Esophagus squamous epithelium (tissue), 5 donors: Measurements from ENCODE around the gene WNT1. TPM values are rescaled to one million over a fixed set of nuclear protein-coding genes. Genes with fewer than 3 reads are reported as not detected.
A peak's percentile ranks its signal among the peaks of the same experiment; 100 is the strongest.

Source experiments
- DNase-seq: peaks from one replicate; lab custom pipeline; 2025; lab: John Stamatoyannopoulos, UW
- H3K27ac ChIP-seq, 4 donors: fragments of 200-600 bp; sonication (generic); one replicate each; pipeline ENCODE4 v1.5.1; 2016 to 2019; ENCODE audit warnings: mild to moderate bottlenecking in 1 of 4
- H3K27me3 ChIP-seq, 4 donors: fragments of 200-600 bp; sonication (generic); 1 replicate in 3 of 4; 2 replicates in 1 of 4; pipeline versions ENCODE4 v1.5.1 to v1.6.0; 2017 to 2021; ENCODE audit warnings: antibody characterized with exemption in 1 of 4
- H3K36me3 ChIP-seq, 3 donors: fragments of 200-600 bp; sonication (generic); one replicate each; pipeline ENCODE4 v1.5.1; 2016 to 2019
- H3K4me1 ChIP-seq, 3 donors: fragments of 200-600 bp; sonication (generic); one replicate each; pipeline ENCODE4 v1.5.1; 2017 to 2019
- H3K4me3 ChIP-seq, 4 donors: fragments of 200-600 bp; sonication (generic); 1 replicate in 3 of 4; 2 replicates in 1 of 4; pipeline ENCODE4 v1.5.1; 2016 to 2019; ENCODE audit warnings: mild to moderate bottlenecking in 2 of 4, moderate library complexity in 1 of 4
- H3K9me3 ChIP-seq, 3 donors: fragments of 200-600 bp; sonication (generic); one replicate each; pipeline ENCODE4 v1.5.1; 2016 to 2019
- POLR2A ChIP-seq, 4 donors: fragments of 450-650 bp; IDR thresholded peaks; one replicate each; pipeline ENCODE4 v1.6.1; 2017; ENCODE audit warnings: antibody characterized with exemption in 4 of 4, mild to moderate bottlenecking in 4 of 4, moderate library complexity in 3 of 4
- WGBS, 2 donors: methylation state at CpG; one replicate each; pipeline ENCODE4 v1.1.5; 2018; 5-methylcytosine and 5-hydroxymethylcytosine counted together
- intact Hi-C: fragments of 100-400 bp; cut with DNase I; formaldehyde crosslinking; loops from one replicate; pipeline ENCODE4 v1.15.0; 2022
- total RNA-seq, 4 donors: library from RNA; depleted of rRNA; stranded (reverse); fragments of >200 nt; gene quantifications; one replicate each; pipeline ENCODE4 v1.1.0, GENCODE V29; 2016
- TF ChIP-seq, protein P1 (sequence below), 6 experiments: fragments of 450-650 bp in 4 of 6; fragments of 200-600 bp in 2 of 6; sonication (generic) in 2 of 6; IDR thresholded peaks; one replicate each; pipeline ENCODE4 v1.5.1; 2016 to 2019; ENCODE audit warnings: antibody characterized with exemption in 6 of 6, mild to moderate bottlenecking in 4 of 6, moderate library complexity in 4 of 6
- donor health status: DM: yes; HTN: yes; CAD: no.

Gene WNT1
- total RNA-seq, 4 donors from 2014 or later = 0.41 TPM; not detected in 3

DNA sequence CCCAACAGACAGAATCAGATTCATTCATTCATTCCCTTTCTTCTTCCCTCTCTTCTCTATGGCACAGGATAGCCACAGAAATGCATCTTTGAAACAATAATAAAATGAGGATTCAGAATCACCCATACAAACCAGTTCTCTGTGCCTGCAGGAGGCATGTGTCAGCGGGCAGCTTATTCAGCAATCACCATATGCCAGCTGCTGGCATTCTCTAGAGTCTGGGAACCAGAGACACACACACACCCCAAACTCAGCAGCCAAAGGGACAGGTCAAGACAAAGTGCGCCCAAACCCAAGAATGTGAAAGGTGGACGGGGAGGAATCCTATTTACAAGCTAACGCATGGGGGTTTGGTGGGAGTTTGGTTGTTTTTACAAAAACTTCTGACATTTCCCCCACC, 34.9 kb upstream of the WNT1 start:
- peaks cover 12 to 84% (median 45%) of the 10 kb centered on the region in 3 donors for H3K4me1 ChIP-seq
- TF ChIP-seq, protein P1, sequence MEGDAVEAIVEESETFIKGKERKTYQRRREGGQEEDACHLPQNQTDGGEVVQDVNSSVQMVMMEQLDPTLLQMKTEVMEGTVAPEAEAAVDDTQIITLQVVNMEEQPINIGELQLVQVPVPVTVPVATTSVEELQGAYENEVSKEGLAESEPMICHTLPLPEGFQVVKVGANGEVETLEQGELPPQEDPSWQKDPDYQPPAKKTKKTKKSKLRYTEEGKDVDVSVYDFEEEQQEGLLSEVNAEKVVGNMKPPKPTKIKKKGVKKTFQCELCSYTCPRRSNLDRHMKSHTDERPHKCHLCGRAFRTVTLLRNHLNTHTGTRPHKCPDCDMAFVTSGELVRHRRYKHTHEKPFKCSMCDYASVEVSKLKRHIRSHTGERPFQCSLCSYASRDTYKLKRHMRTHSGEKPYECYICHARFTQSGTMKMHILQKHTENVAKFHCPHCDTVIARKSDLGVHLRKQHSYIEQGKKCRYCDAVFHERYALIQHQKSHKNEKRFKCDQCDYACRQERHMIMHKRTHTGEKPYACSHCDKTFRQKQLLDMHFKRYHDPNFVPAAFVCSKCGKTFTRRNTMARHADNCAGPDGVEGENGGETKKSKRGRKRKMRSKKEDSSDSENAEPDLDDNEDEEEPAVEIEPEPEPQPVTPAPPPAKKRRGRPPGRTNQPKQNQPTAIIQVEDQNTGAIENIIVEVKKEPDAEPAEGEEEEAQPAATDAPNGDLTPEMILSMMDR (IDR thresholded peaks at IDR 0.05) = no peak
- no peak for TF ChIP-seq POLR2A (IDR thresholded peaks at IDR 0.05)
- DNase-seq = no peak
- H3K9me3 ChIP-seq = no peaks in the 10 kb centered on the region
- intact Hi-C loops = no loop called here
- no peak overlapping the region for H3K4me3 ChIP-seq
- no peaks in the 10 kb centered on the region for H3K27me3 ChIP-seq
- peak overlapping the region; percentile 39 to 72 (median 68) for H3K27ac ChIP-seq
- peaks cover 6 to 36% (median 11%) of the 10 kb centered on the region in 3 donors for H3K36me3 ChIP-seq
- WGBS, 2 donors = 34 to 70% methylated on average over 3 to 4 of the region's 4 CpGs

DNA sequence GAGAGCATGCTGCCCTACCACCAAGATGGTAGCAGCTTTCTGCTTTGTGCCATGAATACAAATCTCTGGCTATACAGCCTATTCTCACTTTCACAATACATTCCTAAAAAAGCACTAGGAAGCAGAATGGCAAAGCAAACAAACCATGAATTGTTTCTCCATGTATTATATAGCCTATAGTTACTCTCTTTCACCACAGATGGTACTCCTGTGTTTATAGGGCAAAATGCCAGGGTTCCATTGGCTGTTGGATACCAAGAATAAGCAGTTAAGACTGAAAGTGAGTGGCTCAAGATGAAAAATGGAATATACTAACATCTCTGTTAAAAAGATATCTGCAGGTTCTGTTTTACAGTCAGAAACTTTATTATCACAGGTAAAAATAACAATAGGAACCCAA, 31.9 kb upstream of the WNT1 start:
- intact Hi-C loops = no loop called here
- Histone ChIP-seq H3K4me1 (peaks cover 12 to 72% (median 35%) of the 10 kb centered on the region in 3 donors), H3K9me3 (no peaks in the 10 kb centered on the region), H3K27ac (no peak overlapping the region), H3K36me3 (peaks cover 0 to 27% (median 0%) of the 10 kb centered on the region in 3 donors), H3K27me3 (no peaks in the 10 kb centered on the region), H3K4me3 (no peak overlapping the region)
- DNase-seq = no peak
- TF ChIP-seq, protein P1 (IDR thresholded peaks at IDR 0.05) = no peak

DNA sequence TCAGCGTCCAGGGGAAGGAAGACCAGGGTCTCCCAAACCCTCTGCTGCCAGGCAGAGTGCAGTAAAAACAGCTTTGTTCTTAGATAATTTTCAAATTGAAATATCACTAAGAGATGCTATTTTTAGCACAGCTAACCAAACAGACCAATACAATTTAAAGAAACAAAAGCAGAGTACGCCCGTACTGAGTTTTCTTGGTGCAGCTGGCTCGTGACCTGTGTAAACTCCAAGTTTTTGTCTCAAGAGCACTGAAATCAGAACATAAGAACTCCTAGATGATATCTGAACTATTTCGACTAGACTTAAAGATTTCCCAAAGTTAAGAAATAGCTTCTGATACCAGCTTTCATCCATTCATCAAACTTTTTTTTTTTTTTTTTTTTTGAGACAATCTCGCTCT, 31.2 kb upstream of the WNT1 start:
- no peak overlapping the region for H3K27ac ChIP-seq
- H3K27me3 ChIP-seq = no peaks in the 10 kb centered on the region
- WGBS, 2 donors = 70 to 75% methylated on average over 6 of the region's 6 CpGs
- intact Hi-C loops = no loop called here
- H3K4me3 ChIP-seq = no peak overlapping the region
- no peak for DNase-seq
- peaks cover 6 to 64% (median 28%) of the 10 kb centered on the region in 3 donors for H3K4me1 ChIP-seq
- H3K9me3 ChIP-seq = no peaks in the 10 kb centered on the region
- TF ChIP-seq, protein P1 (IDR thresholded peaks at IDR 0.05) = no peak
- no peak for TF ChIP-seq POLR2A (IDR thresholded peaks at IDR 0.05)
- peaks cover 0 to 28% (median 0%) of the 10 kb centered on the region in 3 donors for H3K36me3 ChIP-seq

DNA sequence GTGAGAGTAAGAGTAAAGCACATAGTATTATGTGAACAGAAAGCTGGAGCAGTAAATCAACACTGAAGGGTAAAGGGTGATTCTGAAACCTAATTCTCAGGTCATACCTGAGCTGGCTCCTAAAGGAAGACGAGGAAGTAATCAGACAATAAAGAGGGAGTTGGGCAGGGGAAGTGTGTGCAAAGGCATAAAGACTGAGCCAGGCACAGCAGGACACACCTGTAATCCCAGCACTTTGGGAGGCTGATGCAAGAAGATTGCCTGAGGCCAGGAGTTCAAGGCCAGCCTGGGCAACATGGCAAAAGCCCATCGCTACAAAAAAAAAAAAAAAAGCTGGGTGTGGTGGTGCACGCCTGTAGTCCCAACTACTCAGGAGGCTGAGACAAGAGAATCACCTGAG, 30.4 kb upstream of the WNT1 start:
- peaks cover 6 to 58% (median 20%) of the 10 kb centered on the region in 3 donors for H3K4me1 ChIP-seq
- intact Hi-C loops = no loop called here
- no peaks in the 10 kb centered on the region for H3K9me3 ChIP-seq
- no peak for DNase-seq
- 40 to 63% methylated on average over 3 of the region's 3 CpGs for WGBS, 2 donors
- peak overlapping the region in 2 of 4 donors; percentile 14 to 21 for H3K27ac ChIP-seq
- peaks cover 0 to 36% (median 2%) of the 10 kb centered on the region in 3 donors for H3K36me3 ChIP-seq
- no peak for TF ChIP-seq POLR2A (IDR thresholded peaks at IDR 0.05)
- TF ChIP-seq, protein P1 (IDR thresholded peaks at IDR 0.05) = no peak
- no peak overlapping the region for H3K4me3 ChIP-seq
- H3K27me3 ChIP-seq = no peaks in the 10 kb centered on the region

DNA sequence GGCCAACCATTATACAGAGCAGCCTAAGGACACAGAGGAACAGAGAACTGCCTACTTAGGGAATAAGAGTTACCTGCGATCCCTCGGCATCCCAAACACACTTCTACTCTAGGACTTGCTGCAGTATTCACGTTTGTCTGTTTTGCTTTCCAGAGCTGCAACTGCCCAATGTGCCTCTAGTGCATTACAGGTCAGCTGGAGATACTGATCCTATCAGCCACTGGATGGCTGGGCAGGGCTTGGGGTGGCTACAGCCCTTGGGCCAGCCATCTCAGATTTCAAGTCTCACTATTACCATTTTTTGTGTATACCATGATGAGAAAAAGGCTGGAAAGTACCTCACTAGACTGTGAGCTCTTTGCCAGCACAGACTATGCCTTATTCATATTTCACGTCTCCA, 25.4 kb upstream of the WNT1 start:
- Histone ChIP-seq H3K9me3 (no peaks in the 10 kb centered on the region), H3K36me3 (peaks cover 0 to 56% (median 4%) of the 10 kb centered on the region in 3 donors), H3K4me1 (peaks cover 11 to 54% (median 11%) of the 10 kb centered on the region in 3 donors), H3K27me3 (no peaks in the 10 kb centered on the region), H3K27ac (no peak overlapping the region), H3K4me3 (no peak overlapping the region)
- WGBS, 2 donors = 78 to 83% methylated on average over 4 of the region's 4 CpGs
- intact Hi-C loops = no loop called here
- TF ChIP-seq, protein P1 (IDR thresholded peaks at IDR 0.05) = no peak
- TF ChIP-seq POLR2A (IDR thresholded peaks at IDR 0.05) = no peak
- DNase-seq = no peak
